Endothelial cell of umbilical vein (primary cell): ENCODE measurements around the gene EPS15. TPM values are rescaled to one million over a fixed set of nuclear protein-coding genes. Genes with fewer than 3 reads are reported as not detected.

Experiments
- BruUV-seq: library from RNA; stranded (reverse); fragments of 400-500 nt; replicated peaks from 2 replicates; lab custom pipeline; 2021; lab: Mats Ljungman, UMichigan
- CTCF ChIA-PET: fragments of 300-600, 350-600 bp; sonication (Branson Sonifier 250); formaldehyde crosslinking; loops from one replicate; lab custom pipeline; 2021; ENCODE audit warnings: antibody characterized with exemption, inconsistent platforms; lab: Charles Lee
- POLR2A ChIA-PET: fragments of 300-600, 350-600 bp; sonication (Branson Sonifier 250); formaldehyde crosslinking; loops from one replicate; lab custom pipeline; 2021; ENCODE audit warnings: antibody characterized with exemption, inconsistent platforms; lab: Charles Lee
- DNase-seq: peaks from one replicate; pipeline ENCODE4 v3.0.0-alpha.2; 2011; ENCODE audit warnings: low read depth, low spot score
- FAIRE-seq: peaks from 2 replicates; lab custom pipeline; 2011; peaks lifted over from hg19 to GRCh38; lab: Jason Lieb, UNC
- H2AFZ ChIP-seq: 2 replicates; pipeline ENCODE4 v1.6.0; 2012; ENCODE audit warnings: low read depth, low read length, control low read depth, inconsistent platforms
- H3K27ac ChIP-seq: 2 replicates; pipeline ENCODE4 v1.5.1; 2011; ENCODE audit warnings: low read depth, mild to moderate bottlenecking, control low read depth, low read length, moderate library complexity; ENCODE audit not compliant: insufficient read depth
- H3K27me3 ChIP-seq, 2 experiments: 2 replicates each; pipeline versions ENCODE4 v1.6.0 to v1.6.1; 2011; ENCODE audit warnings: low read length in 2 of 2, mixed read lengths in 1 of 2; ENCODE audit not compliant: control insufficient read depth in 2 of 2, insufficient read depth in 2 of 2
- H3K36me3 ChIP-seq, 2 experiments: 2 replicates in 1 of 2; 3 replicates in 1 of 2; pipeline ENCODE4 v1.5.1; 2011; ENCODE audit warnings: low read length in 2 of 2, mild to moderate bottlenecking in 1 of 2, moderate library complexity in 1 of 2; ENCODE audit not compliant: control insufficient read depth in 2 of 2, insufficient read depth in 2 of 2; ENCODE audit errors: extremely low read depth in 1 of 2
- H3K4me1 ChIP-seq: 3 replicates; pipeline ENCODE4 v1.5.1; 2011; ENCODE audit warnings: mild to moderate bottlenecking, low read length; ENCODE audit not compliant: control insufficient read depth, insufficient read depth; ENCODE audit errors: extremely low read depth
- H3K4me2 ChIP-seq: 2 replicates; pipeline ENCODE4 v1.6.1; 2011; ENCODE audit warnings: low read length, control low read depth, mixed read lengths; ENCODE audit not compliant: insufficient read depth
- H3K4me3 ChIP-seq, 3 experiments: fragments of 200-600 bp in 1 of 3; sonication (generic), shearing (Covaris generic) in 1 of 3; replicated peaks in 1 of 3; 2 replicates each; pipeline ENCODE4 v1.5.1; 2011 to 2016; ENCODE audit warnings: control low read depth in 3 of 3, low read length in 3 of 3, mild to moderate bottlenecking in 2 of 3, inconsistent platforms in 1 of 3, low read depth in 1 of 3, moderate library complexity in 1 of 3; ENCODE audit not compliant: insufficient read depth in 1 of 3
- H3K79me2 ChIP-seq: 2 replicates; pipeline ENCODE4 v1.6.0; 2012; ENCODE audit warnings: low read length, inconsistent platforms; ENCODE audit not compliant: control insufficient read depth, insufficient read depth
- H3K9ac ChIP-seq: replicated peaks from 2 replicates; pipeline ENCODE3; 2011; ENCODE audit warnings: low read length, control low read depth; ENCODE audit not compliant: insufficient read depth; ENCODE audit errors: extremely low read depth
- H3K9me1 ChIP-seq: replicated peaks from 3 replicates; pipeline ENCODE4 v1.6.0; 2011; ENCODE audit warnings: mild to moderate bottlenecking, low read length; ENCODE audit not compliant: control insufficient read depth, insufficient read depth; ENCODE audit errors: extremely low read depth
- H3K9me3 ChIP-seq: replicated peaks from 2 replicates; pipeline ENCODE4 v1.5.1; 2012; ENCODE audit warnings: low read length, inconsistent platforms; ENCODE audit not compliant: control insufficient read depth, insufficient read depth
- H4K20me1 ChIP-seq: replicated peaks from 2 replicates; pipeline ENCODE3; 2011; ENCODE audit warnings: mild to moderate bottlenecking, low read length; ENCODE audit not compliant: control insufficient read depth, insufficient read depth; ENCODE audit errors: extremely low read depth
- FOS ChIP-seq: IDR thresholded peaks from 2 replicates; pipeline ENCODE4 v1.6.1; 2011; ENCODE audit warnings: mild to moderate bottlenecking, low read length, moderate library complexity, borderline replicate concordance; ENCODE audit not compliant: insufficient read depth
- POLR2AphosphoS5 ChIP-seq: IDR thresholded peaks from 2 replicates; pipeline ENCODE4 v1.6.1; 2012; ENCODE audit warnings: low read depth, mild to moderate bottlenecking, control low read depth, low read length, moderate library complexity; ENCODE audit not compliant: insufficient read depth
- dilution Hi-C: fragments of 300-500 bp; cut with MboI; formaldehyde crosslinking; loops from one replicate; pipeline ENCODE4 v1.15.0; 2019; ENCODE audit warnings: low sequenced_read_pairs; ENCODE audit not compliant: extremely low pct_ligation_motif_present
- intact Hi-C: fragments of 100-400 bp; cut with micrococcal nuclease; formaldehyde crosslinking; loops from one replicate; pipeline ENCODE4 v1.10.0; 2022
- polyA plus RNA-seq, 4 experiments: library from polyadenylated mRNA; depleted of rRNA in 3 of 4; stranded (reverse) in 3 of 4; unstranded in 1 of 4; fragments of >200 nt; gene quantifications; 2 replicates each; pipeline versions ENCODE4 v1.2.1 to v1.2.3, GENCODE V29; 2011 to 2012; ENCODE audit warnings: missing spikeins in 1 of 4
- total RNA-seq: library from RNA; stranded (reverse); gene quantifications from 2 replicates; pipeline ENCODE4 v1.2.3, GENCODE V29; 2021
- TF ChIP-seq, protein P1 (sequence below), 2 donors: IDR thresholded peaks; 1 replicate in 1 of 2; 2 replicates in 1 of 2; pipeline ENCODE4 v1.5.1; 2011; ENCODE audit warnings: low read length in 2 of 2, mild to moderate bottlenecking in 2 of 2, moderate library complexity in 2 of 2, control low read depth in 1 of 2, inconsistent platforms in 1 of 2, low read depth in 1 of 2; ENCODE audit not compliant: insufficient read depth in 1 of 2; ENCODE audit errors: extremely low read depth in 1 of 2
- TF ChIP-seq, protein P2 (sequence below): IDR thresholded peaks from 2 replicates; pipeline ENCODE4 v1.6.1; 2011; ENCODE audit not compliant: insufficient read depth, insufficient read length

The EPS15 gene
- total and polyA plus RNA-seq, 2 donors (not counting 3 experiments of a cell fraction or from before 2014, with no cell fraction given) = 15.4 to 44.8 TPM

DNA sequence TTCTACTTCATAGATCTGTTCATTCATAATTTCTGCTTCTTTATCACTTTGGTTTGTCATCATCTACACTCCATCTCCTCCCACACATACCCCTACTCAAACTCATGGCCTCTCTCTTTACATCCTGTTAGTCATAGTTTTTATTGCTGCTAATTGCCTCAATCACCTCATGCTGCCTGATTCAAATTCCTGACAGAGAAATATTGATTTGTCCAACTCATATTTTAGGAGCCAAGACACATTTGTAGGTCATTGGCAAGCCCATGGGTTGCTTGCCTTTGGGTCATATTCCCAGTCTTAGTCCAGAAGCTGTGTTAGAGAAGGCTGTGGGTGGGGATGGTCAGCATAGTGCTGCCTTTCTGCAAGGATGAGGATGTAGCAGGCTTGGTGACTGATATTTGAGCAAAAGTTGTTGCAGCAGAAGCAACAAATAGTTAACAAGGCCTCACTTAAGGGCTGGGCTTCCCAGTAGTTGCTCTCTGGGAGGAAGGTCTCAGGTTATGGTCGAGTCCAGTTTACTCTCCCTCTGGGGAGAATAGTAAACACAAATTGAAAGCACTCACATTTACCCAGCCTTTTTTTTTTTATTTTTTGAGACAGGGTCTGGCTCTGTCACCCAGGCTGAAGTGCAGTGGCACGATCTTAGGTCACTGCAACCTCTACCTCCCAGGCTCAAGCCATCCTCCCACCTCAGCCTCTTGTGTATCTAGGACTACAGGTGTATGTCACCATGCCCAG lies 22.4 kb upstream of the EPS15 start:
- no peak overlapping the region for H3K4me3 ChIP-seq
- H3K9ac ChIP-seq = no peak overlapping the region
- peak; percentile 44 for DNase-seq
- H3K36me3 ChIP-seq = no peaks in the 10 kb centered on the region
- POLR2A ChIA-PET = no interaction called here
- H3K27ac ChIP-seq = no peak overlapping the region
- peaks cover 8% of the 10 kb centered on the region for H3K4me1 ChIP-seq
- H3K9me3 ChIP-seq = no peaks in the 10 kb centered on the region
- FAIRE-seq = peak; percentile 38
- BruUV-seq = no TSS peak
- H2AFZ ChIP-seq = peak overlapping the region; percentile 4
- dilution Hi-C loops (no loop called here), intact Hi-C loops (no loop called here)
- H3K4me2 ChIP-seq = peak overlapping the region; percentile 3
- no peaks in the 10 kb centered on the region for H3K9me1 ChIP-seq
- no peaks in the 10 kb centered on the region for H4K20me1 ChIP-seq
- CTCF ChIA-PET = interaction anchor here (1.3 kb wide), 1 partner anchor 28 kb away, joined by 4 read pairs; no protein-coding TSS in a partner anchor
- H3K79me2 ChIP-seq = no peaks in the 10 kb centered on the region
- H3K27me3 ChIP-seq = no peaks in the 10 kb centered on the region
- TF ChIP-seq POLR2AphosphoS5 (no peak), FOS (peak; percentile 20)
- TF ChIP-seq, protein P1, sequence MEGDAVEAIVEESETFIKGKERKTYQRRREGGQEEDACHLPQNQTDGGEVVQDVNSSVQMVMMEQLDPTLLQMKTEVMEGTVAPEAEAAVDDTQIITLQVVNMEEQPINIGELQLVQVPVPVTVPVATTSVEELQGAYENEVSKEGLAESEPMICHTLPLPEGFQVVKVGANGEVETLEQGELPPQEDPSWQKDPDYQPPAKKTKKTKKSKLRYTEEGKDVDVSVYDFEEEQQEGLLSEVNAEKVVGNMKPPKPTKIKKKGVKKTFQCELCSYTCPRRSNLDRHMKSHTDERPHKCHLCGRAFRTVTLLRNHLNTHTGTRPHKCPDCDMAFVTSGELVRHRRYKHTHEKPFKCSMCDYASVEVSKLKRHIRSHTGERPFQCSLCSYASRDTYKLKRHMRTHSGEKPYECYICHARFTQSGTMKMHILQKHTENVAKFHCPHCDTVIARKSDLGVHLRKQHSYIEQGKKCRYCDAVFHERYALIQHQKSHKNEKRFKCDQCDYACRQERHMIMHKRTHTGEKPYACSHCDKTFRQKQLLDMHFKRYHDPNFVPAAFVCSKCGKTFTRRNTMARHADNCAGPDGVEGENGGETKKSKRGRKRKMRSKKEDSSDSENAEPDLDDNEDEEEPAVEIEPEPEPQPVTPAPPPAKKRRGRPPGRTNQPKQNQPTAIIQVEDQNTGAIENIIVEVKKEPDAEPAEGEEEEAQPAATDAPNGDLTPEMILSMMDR (IDR thresholded peaks at IDR 0.05; ENCODE audit: extremely low read depth in 1 of 2, insufficient read depth in 1 of 2, low read depth in 1 of 2, low read length in 2 of 2) = no peak
- TF ChIP-seq, protein P2, sequence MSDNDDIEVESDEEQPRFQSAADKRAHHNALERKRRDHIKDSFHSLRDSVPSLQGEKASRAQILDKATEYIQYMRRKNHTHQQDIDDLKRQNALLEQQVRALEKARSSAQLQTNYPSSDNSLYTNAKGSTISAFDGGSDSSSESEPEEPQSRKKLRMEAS = no peak
